Psoas muscle (tissue), 8 donors: ENCODE results near the gene AADACL4. TPM values are rescaled to one million over a fixed set of nuclear protein-coding genes. Genes with fewer than 3 reads are reported as not detected.

ENCODE experiments used
- ATAC-seq, 4 donors: fragments of 200-7000 bp; cut with Tn5 transposase; one replicate each; pipeline ENCODE4 v1.9.1; 2020; ENCODE audit warnings: moderate library complexity in 3 of 4, mild to moderate bottlenecking in 2 of 4
- DNase-seq, 2 donors: peaks; one replicate each; pipeline ENCODE4 v3.0.0-alpha.2; 2020
- H3K27ac ChIP-seq: fragments of 200-600 bp; one replicate; pipeline ENCODE4 v1.8.0; 2022
- H3K27me3 ChIP-seq, 3 donors: fragments of 200-600 bp in 1 of 3; one replicate each; pipeline versions ENCODE4 v1.6.1 to v1.8.0; 2013 to 2022; ENCODE audit warnings: low read length in 2 of 3, mild to moderate bottlenecking in 2 of 3, moderate library complexity in 1 of 3; ENCODE audit not compliant: insufficient read depth in 3 of 3
- H3K36me3 ChIP-seq, 2 donors: fragments of 200-600 bp in 1 of 2; one replicate each; pipeline versions ENCODE4 v1.6.1 to v1.8.0; 2013 to 2022; ENCODE audit warnings: low read depth in 1 of 2, mild to moderate bottlenecking in 1 of 2, moderate library complexity in 1 of 2; ENCODE audit not compliant: insufficient read depth in 1 of 2
- H3K4me1 ChIP-seq: fragments of 200-600 bp; one replicate; pipeline ENCODE4 v1.8.0; 2022
- H3K4me3 ChIP-seq: fragments of 200-600 bp; one replicate; pipeline ENCODE4 v1.8.0; 2022; ENCODE audit warnings: mild to moderate bottlenecking
- H3K9me3 ChIP-seq: fragments of 200-600 bp; one replicate; pipeline ENCODE4 v1.8.0; 2022
- WGBS, 3 donors: extraction: QIAGEN DNeasy Blood & Tissue Kit; methylation state at CpG; one replicate each; pipeline versions ENCODE4 v1.1.6 to v1.1.7; 2013; 5-methylcytosine and 5-hydroxymethylcytosine counted together
- intact Hi-C, 2 donors: fragments of 100-400 bp; cut with DNase I; formaldehyde crosslinking; loops; one replicate each; pipeline versions ENCODE4 v1.11.0 to v1.14.2; 2022
- polyA plus RNA-seq, 3 donors: library from polyadenylated mRNA; stranded (reverse); fragments of 200-250 nt; gene quantifications; one replicate each; pipeline ENCODE4 v1.2.3, GENCODE V29; 2013
- total RNA-seq, 4 donors: library from RNA; stranded (reverse); fragmentation: NEBNext Ultra II Directional in 2 of 4; extraction: Animal tissue kit (Norgen Biotek cat#: 25700) in 2 of 4; gene quantifications; one replicate each; pipeline versions ENCODE4 v1.2.1 to v1.2.4, GENCODE V29; 2021 to 2023
- TF ChIP-seq, protein P1 (sequence below): fragments of 200-600 bp; IDR thresholded peaks from one replicate; pipeline ENCODE4 v1.8.0; 2022; ENCODE audit warnings: antibody characterized with exemption
- donor health status: healthy with polysubstance abuse.
- donor health status: DM: no; HTN: no; CAD: no; lungs with moderate emphysema.
- donor health status: Bipolar disorder and iron deficiency.
- donor health status: healthy.
- donor health status: DM: yes; HTN: yes; CAD: no.
- donor health status: DM: no; HTN: no; CAD: no.
- donor health status: DM: no; HTN: no; CAD: no.
- donor health status: DM: yes; HTN: yes; CAD: no.

The AADACL4 gene
- total and polyA plus RNA-seq, 7 donors: not detected

DNA sequence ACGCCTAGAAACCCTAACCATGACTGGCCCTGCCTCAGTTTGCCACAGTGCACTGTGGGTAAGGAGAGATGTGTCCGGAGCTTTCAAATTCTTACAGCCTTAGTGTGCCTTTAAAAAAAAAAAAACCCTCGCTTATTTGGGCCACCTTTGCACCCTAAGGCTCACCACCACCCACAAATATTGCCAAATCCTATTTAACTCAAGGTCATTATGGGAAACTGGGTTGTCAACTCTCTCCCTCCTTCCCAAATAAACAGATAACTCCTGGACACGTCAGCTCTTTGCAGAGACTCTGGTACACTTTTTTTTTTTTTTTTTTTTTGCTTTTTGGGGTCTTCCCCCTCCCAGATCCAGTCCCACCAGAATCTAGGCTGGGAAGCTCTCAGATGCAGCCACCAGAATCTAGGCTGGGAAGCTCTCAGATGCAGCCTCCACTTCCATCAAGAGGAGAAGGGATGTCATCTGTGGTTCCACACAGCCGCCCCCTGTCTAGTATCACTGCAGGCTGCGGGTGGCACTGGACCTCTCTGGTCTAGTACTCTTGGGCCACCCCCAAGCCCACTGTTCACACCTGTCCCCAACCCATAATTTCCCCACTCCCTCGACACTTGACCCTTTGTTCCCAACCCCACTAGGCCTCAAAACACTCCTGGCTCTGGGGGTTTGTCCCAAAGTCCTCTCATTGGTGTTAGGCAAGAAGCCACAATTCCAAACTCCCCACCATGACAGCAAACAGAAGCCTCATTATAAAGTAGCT is 29.3 kb upstream of the AADACL4 start:
- intact Hi-C loops: loop anchor here (5.0 kb wide), 3 partner anchors 72 to 1397 kb away; no protein-coding TSS in a partner anchor
- DNase-seq (peak in 1 of 2 donors; percentile 38), ATAC-seq (no peak)
- H3K9me3 ChIP-seq: no peaks in the 10 kb centered on the region
- H3K27ac ChIP-seq: peak overlapping the region; percentile 96
- peaks cover 14% of the 10 kb centered on the region for H3K4me1 ChIP-seq
- WGBS, 3 donors: 80 to 93% (median 86%) methylated on average over 7 of the region's 7 CpGs
- H3K36me3 ChIP-seq: peaks cover 0 to 33% of the 10 kb centered on the region in 2 donors
- peak overlapping the region; percentile 85 for H3K4me3 ChIP-seq
- no peaks in the 10 kb centered on the region for H3K27me3 ChIP-seq
- TF ChIP-seq, protein P1, sequence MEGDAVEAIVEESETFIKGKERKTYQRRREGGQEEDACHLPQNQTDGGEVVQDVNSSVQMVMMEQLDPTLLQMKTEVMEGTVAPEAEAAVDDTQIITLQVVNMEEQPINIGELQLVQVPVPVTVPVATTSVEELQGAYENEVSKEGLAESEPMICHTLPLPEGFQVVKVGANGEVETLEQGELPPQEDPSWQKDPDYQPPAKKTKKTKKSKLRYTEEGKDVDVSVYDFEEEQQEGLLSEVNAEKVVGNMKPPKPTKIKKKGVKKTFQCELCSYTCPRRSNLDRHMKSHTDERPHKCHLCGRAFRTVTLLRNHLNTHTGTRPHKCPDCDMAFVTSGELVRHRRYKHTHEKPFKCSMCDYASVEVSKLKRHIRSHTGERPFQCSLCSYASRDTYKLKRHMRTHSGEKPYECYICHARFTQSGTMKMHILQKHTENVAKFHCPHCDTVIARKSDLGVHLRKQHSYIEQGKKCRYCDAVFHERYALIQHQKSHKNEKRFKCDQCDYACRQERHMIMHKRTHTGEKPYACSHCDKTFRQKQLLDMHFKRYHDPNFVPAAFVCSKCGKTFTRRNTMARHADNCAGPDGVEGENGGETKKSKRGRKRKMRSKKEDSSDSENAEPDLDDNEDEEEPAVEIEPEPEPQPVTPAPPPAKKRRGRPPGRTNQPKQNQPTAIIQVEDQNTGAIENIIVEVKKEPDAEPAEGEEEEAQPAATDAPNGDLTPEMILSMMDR: no peak

DNA sequence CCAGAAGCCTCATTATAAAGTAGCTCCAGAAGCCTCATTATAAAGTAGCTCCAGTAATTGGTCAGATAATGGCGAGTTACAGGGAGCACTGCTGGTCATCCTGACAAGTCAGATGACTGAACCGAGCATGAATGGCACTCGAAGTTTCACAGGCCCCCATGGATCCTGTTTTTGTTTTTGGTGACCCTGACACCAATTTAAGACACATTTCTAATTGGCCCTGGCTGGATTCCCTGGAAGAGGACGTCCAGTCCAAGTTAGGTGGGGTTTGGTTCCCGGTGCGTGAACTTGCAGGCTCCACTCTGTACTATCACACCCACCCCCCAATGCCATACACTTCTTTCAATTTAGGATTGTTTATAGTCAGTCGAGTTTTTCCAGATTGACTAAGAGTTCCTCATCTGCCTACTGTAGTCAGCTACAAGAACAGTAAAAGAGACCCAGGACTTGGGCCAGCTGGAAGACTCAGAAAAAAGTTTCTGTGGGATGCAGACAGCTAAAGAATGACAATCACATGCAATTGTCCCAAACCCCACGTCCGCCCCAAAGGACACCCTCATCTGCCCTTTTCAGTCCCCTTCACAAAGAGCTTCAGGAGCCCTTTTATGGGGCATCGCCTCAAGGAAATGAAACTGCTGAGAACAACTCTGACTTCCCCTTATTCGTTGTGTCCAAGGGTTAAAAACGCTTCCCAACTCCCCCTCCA is 28.6 kb upstream of the AADACL4 start:
- intact Hi-C loops: loop anchor here (5.0 kb wide), 2 partner anchors 73 to 208 kb away; no protein-coding TSS in a partner anchor
- Histone ChIP-seq H3K27me3 (no peaks in the 10 kb centered on the region), H3K4me1 (peaks cover 22% of the 10 kb centered on the region), H3K27ac (peak overlapping the region; percentile 96), H3K9me3 (no peaks in the 10 kb centered on the region), H3K36me3 (peaks cover 0 to 26% of the 10 kb centered on the region in 2 donors), H3K4me3 (peak overlapping the region; percentile 85)
- TF ChIP-seq, protein P1: no peak
- ATAC-seq: no peak
- 12 to 27% (median 16%) methylated on average over 12 of the region's 12 CpGs for WGBS, 3 donors
- DNase-seq: no peak

DNA sequence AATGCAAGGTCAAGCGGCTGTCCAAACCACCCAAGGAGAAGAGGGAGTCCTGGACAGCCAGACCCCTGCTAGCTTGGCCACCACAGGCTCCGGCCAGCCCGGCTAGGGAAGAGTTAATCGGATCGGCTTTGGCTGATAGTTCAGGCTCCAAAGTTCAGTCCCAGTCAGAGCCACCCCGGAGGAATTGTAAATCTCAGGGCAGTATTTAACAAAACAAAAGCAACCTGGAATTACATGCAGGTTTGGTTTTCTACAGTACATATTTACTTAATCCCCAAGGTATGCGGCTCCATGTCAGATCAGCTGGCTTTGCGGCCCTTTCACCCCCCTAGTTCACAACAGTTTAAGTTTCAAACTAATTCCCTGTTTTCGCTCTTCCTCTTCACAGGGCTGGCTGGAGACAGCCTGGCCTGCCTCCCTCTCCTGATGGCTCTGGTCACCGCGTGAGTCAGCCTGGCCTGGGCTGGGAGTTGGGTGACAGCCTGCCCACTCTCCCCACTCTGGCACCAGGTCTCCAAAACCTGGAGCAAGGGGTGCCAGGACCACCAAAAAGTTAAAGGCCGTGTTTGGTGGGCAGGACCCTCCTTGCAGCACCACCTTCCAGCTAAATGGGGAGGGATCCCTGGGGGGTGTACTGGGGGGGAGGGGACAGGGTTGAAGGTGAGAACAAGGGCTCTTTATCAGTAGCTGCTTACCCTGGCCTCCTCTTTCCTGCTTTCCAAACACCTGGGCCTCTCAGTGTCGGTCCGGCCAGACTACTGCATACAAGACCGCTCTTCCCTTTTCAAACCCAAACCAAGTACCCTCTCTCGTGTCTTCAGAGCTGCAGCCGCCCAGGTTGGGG is 27.8 kb upstream of the AADACL4 start:
- no peaks in the 10 kb centered on the region for H3K27me3 ChIP-seq
- TF ChIP-seq, protein P1: no peak
- ATAC-seq (peak; percentile 68 to 73 (median 69)), DNase-seq (peak; percentile 81 to 91)
- H3K9me3 ChIP-seq: no peaks in the 10 kb centered on the region
- H3K36me3 ChIP-seq: peaks cover 0 to 18% of the 10 kb centered on the region in 2 donors
- 0 to 6% (median 5%) methylated on average over 17 of the region's 17 CpGs for WGBS, 3 donors
- peak overlapping the region; percentile 96 for H3K27ac ChIP-seq
- peaks cover 22% of the 10 kb centered on the region for H3K4me1 ChIP-seq
- H3K4me3 ChIP-seq: peak overlapping the region; percentile 85
- intact Hi-C loops: loop anchor here (2.0 to 5.0 kb wide), 3 partner anchors 21 to 209 kb away; no protein-coding TSS in a partner anchor

DNA sequence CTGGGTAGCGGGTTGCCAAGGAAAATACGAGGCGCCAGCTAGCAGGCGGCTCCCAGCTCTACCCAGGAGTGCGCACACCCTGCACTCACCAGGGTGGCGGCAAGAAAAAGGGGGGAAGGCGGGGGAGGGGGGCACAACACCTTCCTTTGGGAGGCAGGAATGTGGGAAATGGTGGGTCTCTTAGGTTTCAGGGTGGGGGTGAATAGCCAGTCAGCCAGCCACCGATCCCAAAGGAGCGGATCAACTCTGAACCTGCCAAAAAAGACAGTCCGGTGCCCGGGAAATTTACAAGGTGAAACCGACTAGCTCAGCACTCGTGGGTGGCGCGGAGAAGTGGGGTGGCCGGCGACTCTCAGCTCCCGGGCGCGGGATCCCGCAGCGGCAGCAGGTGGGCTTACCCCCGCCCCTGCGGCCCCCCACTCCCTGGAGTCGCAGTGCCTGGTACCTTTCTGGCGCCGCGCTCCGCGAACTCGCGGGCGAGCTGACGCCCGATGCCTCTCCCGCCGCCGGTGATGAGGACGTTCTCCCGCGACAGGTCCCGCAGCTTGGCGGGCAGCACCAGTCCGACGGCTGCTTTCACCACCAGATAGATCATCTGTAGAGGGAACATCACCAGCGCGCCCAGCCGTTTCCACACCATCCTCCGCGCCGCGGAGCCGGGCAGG is 27.0 kb upstream of the AADACL4 start:
- peaks cover 0 to 11% of the 10 kb centered on the region in 2 donors for H3K36me3 ChIP-seq
- H3K9me3 ChIP-seq: no peaks in the 10 kb centered on the region
- intact Hi-C loops: loop anchor here (1.0 to 5.0 kb wide), 4 partner anchors 22 to 210 kb away; no protein-coding TSS in a partner anchor
- peak overlapping the region; percentile 96 for H3K27ac ChIP-seq
- 0 to 2% (median 2%) methylated on average over 52 to 53 of the region's 53 CpGs for WGBS, 3 donors
- H3K4me3 ChIP-seq: peak overlapping the region; percentile 85
- DNase-seq (peak; percentile 58 to 80), ATAC-seq (peak; percentile 14 to 37 (median 28))
- peaks cover 29% of the 10 kb centered on the region for H3K4me1 ChIP-seq
- H3K27me3 ChIP-seq: no peaks in the 10 kb centered on the region
- TF ChIP-seq, protein P1: no peak
